CD4-positive, alpha-beta T cell treated with Interleukin-4 for 1 hour (primary cell): ENCODE results near the gene ECE2.

ENCODE experiments used
- DNase-seq, 2 donors: peaks; one replicate each; pipeline ENCODE4 v3.0.0-alpha.2; 2020 to 2022

Gene ECE2

GRCh38 chr3:184275961-184276910 is at the start of gene ECE2:
TSS of gene ECE2 (plus strand) at chr3:184276022. CDS start at chr3:184276154, 132 bp downstream.
- no peak for DNase-seq

- peak; percentile 50 to 64 for DNase-seq
Observed at GRCh38 chr3:184227481-184227935, 48.3 kb upstream of the ECE2 start.

DNA sequence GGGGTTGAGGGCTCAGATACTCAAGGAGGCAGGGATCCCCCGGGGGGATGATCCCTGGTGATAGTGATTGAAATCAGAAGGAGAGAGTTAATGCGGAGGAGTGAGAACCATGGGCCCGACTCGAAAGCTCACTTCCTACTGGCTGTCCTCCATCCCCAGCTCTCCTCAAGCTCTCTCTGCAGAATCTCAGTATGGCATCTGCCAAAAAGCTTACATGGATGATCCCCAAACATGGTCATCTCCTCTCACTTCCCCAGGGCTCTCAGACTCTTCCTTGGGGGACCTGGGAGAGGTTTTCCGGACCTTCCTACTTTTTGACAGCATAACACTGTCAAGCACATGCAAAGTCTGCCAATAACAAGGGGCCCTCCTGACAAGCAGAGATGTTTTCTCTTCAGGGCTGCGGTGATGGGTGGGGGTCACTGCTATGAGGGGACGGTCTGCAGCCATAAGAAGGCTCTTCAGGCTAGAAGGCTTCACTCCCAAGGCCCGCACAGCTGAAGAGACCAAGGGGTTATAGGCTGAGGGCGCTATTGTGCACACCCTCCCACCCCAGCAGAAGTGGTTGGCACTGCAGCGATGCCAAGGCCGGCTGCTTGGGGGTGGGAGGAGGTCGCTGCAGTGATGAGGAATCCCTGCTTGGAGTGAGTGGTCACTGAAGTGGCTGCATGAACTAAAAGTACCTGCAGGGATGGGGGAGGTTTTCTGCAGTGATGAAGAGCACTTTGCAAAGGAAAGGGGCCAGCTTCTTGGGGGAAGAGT is 47.3 kb upstream of the ECE2 start:
- no peak for DNase-seq

- DNase-seq = peak; percentile 79 to 80
Observed at GRCh38 chr3:184229394-184230080, 46.3 kb upstream of the ECE2 start, which contains the start of gene VWA5B2. TSS of gene VWA5B2 (plus strand) at chr3:184229585. CDS start at chr3:184230529, 944 bp downstream.

- no peak for DNase-seq
Observed at GRCh38 chr3:184230081-184230602, 45.7 kb upstream of the ECE2 start.

DNA sequence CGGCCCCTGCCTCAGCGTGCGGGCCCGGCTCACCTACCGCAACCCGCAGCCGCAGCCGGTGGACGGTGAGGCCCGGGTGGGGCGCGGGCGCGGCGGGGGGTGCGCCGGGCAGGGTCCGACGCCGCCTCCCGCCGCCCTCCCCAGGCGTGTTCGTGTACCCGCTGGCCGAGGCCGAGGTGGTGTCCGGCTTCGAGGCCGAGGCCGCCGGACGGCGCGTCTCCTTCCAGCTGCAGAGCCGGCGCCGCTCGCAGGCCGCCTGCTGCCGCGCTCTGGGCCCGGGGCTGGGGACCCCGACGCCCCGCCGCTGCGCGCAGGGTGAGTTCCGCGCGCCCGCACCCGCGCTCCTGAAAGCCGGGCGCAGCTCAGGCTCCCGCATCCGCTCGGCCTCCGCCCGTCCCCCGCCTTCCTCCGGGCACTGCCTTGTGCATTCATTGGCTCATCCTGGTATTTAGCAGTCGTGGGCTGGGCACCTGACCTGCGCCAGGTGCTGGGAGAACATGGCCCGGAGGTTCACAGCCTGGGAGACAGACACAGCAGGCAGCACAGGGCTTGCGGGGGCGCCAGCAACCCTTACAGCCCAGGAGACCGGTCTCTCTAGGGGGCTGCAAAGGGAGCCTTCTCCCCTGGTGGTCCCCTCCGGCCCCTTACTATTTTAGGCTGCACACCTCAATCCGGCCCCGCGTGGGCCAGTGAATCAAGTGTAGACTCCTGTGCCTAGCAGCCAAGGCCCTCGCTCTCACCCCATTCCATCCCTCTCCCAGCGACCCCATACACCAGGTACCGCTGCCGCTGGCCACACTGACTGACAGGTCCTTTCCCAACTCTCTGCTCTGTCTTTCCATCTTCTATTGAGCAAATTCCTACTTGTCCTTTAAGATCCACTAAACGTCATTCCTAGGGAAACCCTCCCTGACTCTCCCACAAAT is 45.0 kb upstream of the ECE2 start:
- DNase-seq = no peak

- DNase-seq = no peak
Observed at GRCh38 chr3:184231671-184232070, 44.2 kb upstream of the ECE2 start.

- no peak for DNase-seq
Observed at GRCh38 chr3:184233127-184233843, 42.5 kb upstream of the ECE2 start.

GRCh38 chr3:184234224-184234623 is 41.6 kb upstream of the ECE2 start:
- DNase-seq = no peak

- no peak for DNase-seq
Observed at GRCh38 chr3:184234671-184235380, 41.0 kb upstream of the ECE2 start.

DNA sequence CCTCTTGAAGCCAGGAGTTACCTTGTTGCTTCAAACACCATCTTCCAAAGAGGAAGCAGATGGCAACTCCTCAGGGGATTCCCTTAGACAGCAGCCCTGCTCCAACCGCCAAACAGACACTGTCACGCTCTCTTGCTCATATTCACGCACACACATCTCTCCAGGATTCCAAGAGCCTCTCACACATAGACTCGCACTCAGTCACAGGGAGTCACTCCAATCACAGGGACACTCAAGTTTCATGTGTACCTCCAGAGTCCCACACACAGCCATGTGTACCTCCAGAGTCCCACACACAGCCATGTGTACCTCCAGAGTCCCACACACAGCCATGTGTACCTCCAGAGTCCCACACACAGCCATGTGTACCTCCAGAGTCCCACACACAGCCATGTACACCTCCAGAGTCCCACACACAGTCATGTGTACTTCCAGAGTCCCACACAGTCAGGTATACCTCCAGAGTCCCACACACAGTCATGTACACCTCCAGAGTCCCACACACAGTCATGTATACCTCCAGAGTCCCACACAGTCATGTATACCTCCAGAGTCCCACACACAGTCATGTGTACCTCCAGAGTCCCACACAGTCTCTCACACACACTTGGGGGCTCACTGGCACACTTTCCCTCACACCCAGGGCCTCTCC is 40.3 kb upstream of the ECE2 start:
- no peak for DNase-seq

- DNase-seq = no peak
Observed at GRCh38 chr3:184236033-184236410, 39.8 kb upstream of the ECE2 start.

- no peak for DNase-seq
Observed at GRCh38 chr3:184236636-184237035, 39.2 kb upstream of the ECE2 start.

DNA sequence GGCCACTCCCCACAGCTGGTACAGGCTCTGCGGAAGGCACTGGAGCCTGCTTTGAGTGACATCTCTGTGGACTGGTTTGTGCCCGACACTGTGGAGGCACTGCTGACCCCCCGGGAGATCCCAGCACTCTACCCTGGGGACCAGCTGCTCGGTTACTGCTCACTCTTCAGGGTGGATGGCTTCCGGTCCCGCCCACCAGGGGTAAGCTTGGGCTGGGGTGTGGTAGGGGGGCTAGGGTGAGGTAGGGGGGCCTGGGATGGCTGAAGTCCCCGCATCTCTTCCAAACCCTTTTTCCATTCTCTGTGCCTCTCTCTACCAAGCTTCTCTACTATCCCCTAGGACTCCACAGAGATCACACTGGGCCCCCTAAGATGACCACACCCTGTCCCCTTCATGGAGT is 38.6 kb upstream of the ECE2 start:
- DNase-seq = no peak

GRCh38 chr3:184237807-184238206 is 38.0 kb upstream of the ECE2 start:
- no peak for DNase-seq

- DNase-seq = no peak
Observed at GRCh38 chr3:184238246-184238818, 37.5 kb upstream of the ECE2 start.

DNA sequence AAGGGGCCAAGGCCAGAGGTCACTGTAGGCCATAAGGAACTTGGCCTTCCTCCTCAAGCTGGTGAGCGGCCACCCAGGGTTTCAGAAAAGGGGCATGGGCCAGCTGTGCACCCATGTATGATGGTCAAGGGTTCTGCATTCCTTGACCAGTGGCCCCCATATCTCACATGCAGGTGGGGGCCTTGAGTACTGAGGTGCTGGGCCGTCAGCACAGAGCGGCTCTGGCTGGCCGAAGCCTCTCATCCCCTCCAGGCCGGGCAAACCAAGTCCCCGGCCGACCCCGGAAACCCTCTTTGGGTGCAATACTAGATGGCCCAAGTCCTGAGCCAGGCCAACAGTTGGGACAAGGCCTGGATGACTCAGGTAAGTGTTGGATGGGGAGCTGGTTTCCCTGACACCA is 36.6 kb upstream of the ECE2 start:
- no peak for DNase-seq

DNA sequence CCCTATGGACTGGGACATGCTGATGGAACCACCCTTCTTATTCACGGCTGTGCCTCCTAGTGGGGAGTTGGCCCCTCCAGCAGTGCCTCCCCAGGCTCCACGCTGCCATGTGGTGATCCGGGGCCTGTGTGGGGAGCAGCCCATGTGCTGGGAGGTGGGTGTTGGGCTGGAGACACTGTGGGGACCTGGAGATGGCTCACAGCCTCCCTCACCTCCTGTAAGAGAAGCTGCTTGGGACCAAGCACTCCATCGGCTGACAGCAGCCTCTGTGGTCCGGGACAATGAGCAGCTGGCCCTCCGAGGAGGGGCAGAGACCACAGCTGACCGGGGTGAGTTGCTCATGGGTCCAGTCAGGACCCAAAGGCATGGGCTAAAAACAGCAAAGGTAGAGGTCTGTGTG is 36.1 kb upstream of the ECE2 start:
- no peak for DNase-seq

DNA sequence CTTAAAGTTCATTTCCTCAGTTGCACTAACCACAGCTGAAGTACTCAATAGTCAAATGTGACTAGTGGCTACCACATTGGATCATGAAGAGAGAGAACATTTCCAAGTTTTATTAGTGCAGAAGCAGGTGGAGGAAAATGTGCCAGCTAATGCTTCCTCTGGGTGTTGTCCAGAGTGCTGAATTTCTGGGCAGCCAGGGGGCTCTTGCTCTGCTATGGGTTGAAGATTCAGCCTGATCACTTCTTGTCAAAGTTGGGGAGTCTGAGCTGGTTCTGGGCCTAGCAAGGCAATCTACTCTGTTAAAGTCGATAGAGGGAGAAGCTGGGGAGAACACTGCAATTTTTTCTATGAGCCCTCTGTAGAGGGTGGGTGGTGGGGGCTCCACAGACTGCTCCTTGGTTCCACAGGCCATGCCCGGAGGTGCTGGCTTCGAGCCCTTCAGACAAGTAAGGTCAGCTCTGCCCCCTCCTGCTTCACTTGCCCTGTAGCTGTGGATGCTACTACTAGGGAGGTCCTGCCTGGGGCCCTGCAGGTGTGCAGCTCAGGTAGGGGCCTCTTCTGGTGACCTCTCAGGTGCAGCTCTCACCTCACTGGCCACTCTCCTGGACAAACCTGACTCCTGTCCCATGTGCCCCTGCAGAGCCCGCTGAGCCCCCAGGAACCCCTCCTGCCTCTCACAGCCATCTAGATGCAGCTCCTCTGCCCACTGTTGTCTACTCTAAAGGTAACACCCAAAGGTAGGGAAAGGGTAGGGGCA is 35.3 kb upstream of the ECE2 start:
- no peak for DNase-seq
